ENCODE measurements around the gene FTH1.

DNA sequence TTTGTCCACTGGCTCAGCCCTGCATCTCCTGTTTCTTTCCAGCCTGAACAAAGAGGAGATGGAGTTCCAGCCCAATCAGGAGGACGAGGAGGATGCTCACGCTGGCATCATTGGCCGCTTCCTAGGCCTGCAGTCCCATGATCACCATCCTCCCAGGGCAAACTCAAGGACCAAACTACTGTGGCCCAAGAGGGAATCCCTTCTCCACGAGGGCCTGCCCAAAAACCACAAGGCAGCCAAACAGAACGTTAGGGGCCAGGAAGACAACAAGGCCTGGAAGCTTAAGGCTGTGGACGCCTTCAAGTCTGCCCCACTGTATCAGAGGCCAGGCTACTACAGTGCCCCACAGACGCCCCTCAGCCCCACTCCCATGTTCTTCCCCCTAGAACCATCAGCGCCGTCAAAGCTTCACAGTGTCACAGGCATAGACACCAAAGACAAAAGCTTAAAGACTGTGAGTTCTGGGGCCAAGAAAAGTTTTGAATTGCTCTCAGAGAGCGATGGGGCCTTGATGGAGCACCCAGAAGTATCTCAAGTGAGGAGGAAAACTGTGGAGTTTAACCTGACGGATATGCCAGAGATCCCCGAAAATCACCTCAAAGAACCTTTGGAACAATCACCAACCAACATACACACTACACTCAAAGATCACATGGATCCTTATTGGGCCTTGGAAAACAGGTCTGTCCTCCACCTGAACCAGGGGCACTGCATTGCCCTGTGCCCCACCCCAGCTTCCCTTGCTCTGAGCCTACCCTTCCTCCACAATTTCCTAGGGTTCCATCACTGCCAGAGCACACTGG lies 5.0 kb downstream of the FTH1 start:
- TF ChIP-seq CTCF (IDR thresholded peaks at IDR 0.05; ENCODE audit: insufficient read depth, low read length, poor library complexity, severe bottlenecking) (no peak), EZH2phosphoT487 (conservative IDR thresholded peaks at IDR 0.05; ENCODE audit: low read length) (no peak)
